ENCODE results near the gene SLC24A2.
"Not testable (repeated sequence)": the region's sequence is repeated elsewhere in the genome, so short reads cannot be mapped to it uniquely, and the experiment has no call there.

The SLC24A2 gene

GRCh38 chr9:19788614-19789271 is at the start of gene SLC24A2:
SLC24A2 (minus strand) TSS chr9:19789037.
- DNase-seq = no peak

- not testable (repeated sequence) for DNase-seq
Observed at GRCh38 chr9:19833331-19833730, 44.5 kb upstream of the SLC24A2 start.

GRCh38 chr9:19830796-19831195 is 42.0 kb upstream of the SLC24A2 start:
- DNase-seq = no peak

- no peak for DNase-seq
Observed at GRCh38 chr9:19828576-19829109, 39.8 kb upstream of the SLC24A2 start.

- no peak for DNase-seq
Observed at GRCh38 chr9:19816769-19817168, 27.9 kb upstream of the SLC24A2 start.

GRCh38 chr9:19812194-19812593 is 23.4 kb upstream of the SLC24A2 start:
- DNase-seq = no peak

- DNase-seq = no peak
Observed at GRCh38 chr9:19809422-19810269, 20.8 kb upstream of the SLC24A2 start.

GRCh38 chr9:19807182-19807892 is 18.5 kb upstream of the SLC24A2 start:
- no peak for DNase-seq

GRCh38 chr9:19804431-19804830 is 15.6 kb upstream of the SLC24A2 start:
- no peak for DNase-seq

- DNase-seq = no peak
Observed at GRCh38 chr9:19800884-19801283, 12.0 kb upstream of the SLC24A2 start.

GRCh38 chr9:19799784-19800183 is 10.9 kb upstream of the SLC24A2 start:
- DNase-seq = no peak

GRCh38 chr9:19788152-19788551 is 685 bp downstream of the SLC24A2 start:
- no peak for DNase-seq

- no peak for DNase-seq
Observed at GRCh38 chr9:19787672-19788071, 1.2 kb downstream of the SLC24A2 start.

GRCh38 chr9:19785230-19785629 is 3.6 kb downstream of the SLC24A2 start:
- no peak for DNase-seq

GRCh38 chr9:19784136-19784535 is 4.7 kb downstream of the SLC24A2 start:
- no peak for DNase-seq

- DNase-seq = no peak
Observed at GRCh38 chr9:19783500-19783899, 5.3 kb downstream of the SLC24A2 start.

- DNase-seq = no peak
Observed at GRCh38 chr9:19782005-19782404, 6.8 kb downstream of the SLC24A2 start.

- no peak for DNase-seq
Observed at GRCh38 chr9:19781240-19781639, 7.6 kb downstream of the SLC24A2 start.

- no peak for DNase-seq
Observed at GRCh38 chr9:19771446-19771845, 17.4 kb downstream of the SLC24A2 start.

- no peak for DNase-seq
Observed at GRCh38 chr9:19770973-19771372, 17.9 kb downstream of the SLC24A2 start.

GRCh38 chr9:19769213-19769612 is 19.6 kb downstream of the SLC24A2 start:
- no peak for DNase-seq

GRCh38 chr9:19768798-19769197 is 20.0 kb downstream of the SLC24A2 start:
- DNase-seq = no peak

- DNase-seq = no peak
Observed at GRCh38 chr9:19759066-19759465, 29.8 kb downstream of the SLC24A2 start.
